BJ (cell line): ENCODE results near the gene DLGAP1. TPM values are rescaled to one million over a fixed set of nuclear protein-coding genes. Genes with fewer than 3 reads are reported as not detected.

Experiments used
- CTCF ChIA-PET: fragments of 350-600 bp; formaldehyde crosslinking; extraction: SDS; loops from one replicate; lab custom pipeline; 2021; ENCODE audit warnings: antibody characterized with exemption, inconsistent platforms; lab: Yijun Ruan, JAX
- POLR2A ChIA-PET: fragments of 300-600 bp; sonication (Branson Sonifier 250); formaldehyde crosslinking; extraction: SDS; loops from one replicate; lab custom pipeline; 2021; ENCODE audit warnings: antibody characterized with exemption; lab: Charles Lee
- DNase-seq: peaks from one replicate; pipeline ENCODE4 v3.0.0-alpha.2; 2011; ENCODE audit warnings: low read depth
- H3K27me3 ChIP-seq: 2 replicates; pipeline ENCODE4 v1.6.0; 2011; ENCODE audit warnings: low read length; ENCODE audit not compliant: control insufficient read depth, insufficient read depth
- H3K36me3 ChIP-seq: 2 replicates; pipeline ENCODE4 v1.5.1; 2011; ENCODE audit warnings: low read length; ENCODE audit not compliant: control insufficient read depth, insufficient read depth
- H3K4me3 ChIP-seq: 2 replicates; pipeline ENCODE4 v1.5.1; 2011; ENCODE audit warnings: low read depth, mild to moderate bottlenecking, control low read depth, low read length
- CTCF ChIP-seq: IDR thresholded peaks from 2 replicates; pipeline ENCODE4 v1.5.1; 2011; ENCODE audit warnings: low read depth, mild to moderate bottlenecking, control low read depth, inconsistent platforms, low read length, moderate library complexity; ENCODE audit not compliant: insufficient read depth
- polyA plus RNA-seq: library from polyadenylated mRNA; depleted of rRNA; stranded (reverse); fragments of >200 nt; gene quantifications from 2 replicates; pipeline ENCODE4 v1.2.3, GENCODE V29; 2011

Gene DLGAP1
- polyA plus RNA-seq, 1 experiment = 0.02 TPM

DNA sequence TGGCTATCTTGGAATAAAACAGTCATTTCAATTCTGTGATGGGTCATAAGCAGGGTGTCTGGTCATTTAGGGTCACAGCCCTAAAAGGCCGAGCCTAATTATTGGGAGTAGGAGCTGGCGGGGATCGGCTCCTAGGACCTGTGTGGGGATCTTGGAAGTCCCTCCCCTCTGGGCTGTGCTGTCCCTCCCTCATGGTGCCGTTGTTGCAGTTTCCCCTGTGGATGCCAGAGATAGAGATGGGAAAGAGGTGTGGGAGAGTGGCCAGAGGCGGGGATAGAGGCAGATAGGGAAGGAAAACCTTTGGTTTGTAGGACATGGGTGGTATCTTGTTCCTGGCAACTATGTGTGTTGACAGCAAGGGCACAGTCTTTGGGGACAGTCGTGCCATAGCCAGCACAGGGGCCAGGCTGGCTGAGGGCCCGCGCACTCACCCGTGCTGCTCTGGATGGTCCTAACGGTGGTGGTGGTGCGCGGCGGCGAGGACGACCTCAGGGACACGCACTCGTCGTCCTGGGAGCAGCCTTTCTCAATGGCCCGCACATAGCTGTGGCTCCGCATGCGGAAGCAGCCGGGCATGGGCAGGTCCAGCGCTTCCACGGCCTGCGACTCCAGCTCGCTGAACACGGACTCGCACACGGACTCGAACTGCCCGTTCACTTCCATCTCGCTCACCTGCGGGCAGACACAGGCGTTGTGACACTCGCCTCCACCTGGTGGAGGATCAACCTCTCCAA, 726.2 kb downstream of the DLGAP1 start:
- no peak for TF ChIP-seq CTCF
- Histone ChIP-seq H3K27me3 (peaks cover 3% of the 10 kb centered on the region; the same call in 1 of the 2 replicates), H3K4me3 (no peak overlapping the region), H3K36me3 (no peaks in the 10 kb centered on the region)
- DNase-seq = no peak
- ChIA-PET CTCF (interaction anchor here (0.7 to 0.9 kb wide), 2 partner anchors 14 to 17 kb away, joined by 3 to 4 read pairs; no protein-coding TSS in a partner anchor), POLR2A (no interaction called here)

DNA sequence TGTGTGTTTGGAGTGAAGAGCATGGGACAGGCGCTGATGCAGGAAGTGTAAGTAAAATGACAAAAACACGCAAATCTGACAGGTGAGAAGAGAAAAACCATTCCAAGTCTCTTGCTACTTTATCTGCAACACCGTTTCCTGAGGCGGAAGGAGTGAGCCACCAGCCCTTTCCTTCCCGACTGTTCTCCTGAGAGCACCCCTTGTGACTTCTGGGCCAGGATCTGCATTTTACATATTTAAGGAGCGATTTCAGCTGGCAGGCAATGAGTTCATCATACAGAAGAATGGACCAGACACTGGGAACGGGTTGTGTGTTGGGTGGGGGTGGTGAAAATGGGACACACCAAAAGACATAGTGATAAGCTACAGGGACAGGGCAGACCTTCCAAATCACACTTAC, 727.8 kb downstream of the DLGAP1 start:
- CTCF ChIA-PET = interaction anchor here (0.7 kb wide), 2 partner anchors 26 to 112 kb away, joined by 3 read pairs; no protein-coding TSS in a partner anchor
- no peak overlapping the region for H3K4me3 ChIP-seq
- POLR2A ChIA-PET = no interaction called here

DNA sequence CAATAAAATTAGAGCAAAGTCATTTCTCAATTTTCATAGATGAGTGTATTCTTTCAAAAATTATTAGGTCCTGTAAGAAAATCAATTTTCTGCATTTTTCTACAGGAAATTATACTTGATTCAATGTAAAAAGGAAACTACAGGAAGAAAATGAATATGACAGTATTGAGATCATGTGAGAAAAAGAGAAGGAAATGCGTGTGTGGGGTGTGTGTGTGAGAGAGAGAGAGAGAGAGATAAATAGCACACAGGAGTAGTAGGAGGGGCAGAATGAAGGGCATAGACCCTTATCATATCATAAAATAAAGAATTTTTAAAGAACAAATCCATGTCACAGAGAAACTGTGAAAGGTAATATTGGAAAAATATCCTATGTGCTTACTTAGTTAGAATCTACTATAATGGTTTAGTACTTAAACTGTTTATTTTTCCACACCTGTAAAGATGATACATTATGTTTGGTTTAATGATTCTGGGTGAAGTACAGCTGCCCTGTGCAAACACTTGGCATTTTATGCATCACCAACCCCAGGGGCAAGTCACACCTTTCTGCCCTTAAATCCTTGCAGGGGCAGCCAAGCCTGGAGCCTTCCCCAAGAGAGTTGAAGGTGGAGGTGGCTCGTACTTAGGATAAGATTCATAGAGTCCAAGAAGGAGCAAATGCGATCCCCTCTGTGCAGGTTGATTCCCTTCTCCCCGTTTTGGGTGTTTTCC, 728.7 kb downstream of the DLGAP1 start:
- TF ChIP-seq CTCF = no peak
- H3K27me3 ChIP-seq = peaks cover 3% of the 10 kb centered on the region; the same call in 1 of the 2 replicates
- CTCF ChIA-PET = interaction anchor here (0.7 kb wide), 1 partner anchor 27 kb away, joined by 3 read pairs; no protein-coding TSS in a partner anchor
- POLR2A ChIA-PET = no interaction called here
- no peak for DNase-seq
- no peaks in the 10 kb centered on the region for H3K36me3 ChIP-seq
- H3K4me3 ChIP-seq = no peak overlapping the region

More for the DNA sequence above, 727.8 kb downstream of the DLGAP1 start:
- TF ChIP-seq CTCF = no peak
- H3K36me3 ChIP-seq = no peaks in the 10 kb centered on the region
- DNase-seq = no peak
- H3K27me3 ChIP-seq = peaks cover 3% of the 10 kb centered on the region; the same call in 1 of the 2 replicates

DNA sequence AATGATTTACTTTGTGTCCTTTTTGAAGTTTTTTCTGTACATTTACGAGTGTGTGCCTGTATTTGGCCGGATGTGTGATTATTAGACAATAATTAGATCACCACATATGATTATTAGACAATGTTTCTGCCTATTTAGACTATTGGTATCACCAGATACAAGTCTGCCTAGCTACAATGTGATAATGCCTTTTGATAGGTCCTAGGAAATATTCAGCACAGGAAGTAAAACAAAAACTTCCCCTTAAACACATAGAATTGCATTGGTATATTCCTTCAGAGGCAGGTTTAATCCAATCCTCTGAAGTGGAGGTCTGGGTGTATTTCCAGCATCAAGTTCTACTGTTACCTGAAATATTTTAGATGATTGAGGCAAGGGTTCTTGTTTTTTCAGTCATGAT, 730.0 kb downstream of the DLGAP1 start:
- ChIA-PET CTCF (interaction anchor here (0.6 to 1.2 kb wide), 3 partner anchors 12 to 270 kb away, joined by 4 to 8 read pairs (median 4); no protein-coding TSS in a partner anchor), POLR2A (no interaction called here)
- peaks cover 3% of the 10 kb centered on the region; the same call in 1 of the 2 replicates for H3K27me3 ChIP-seq
- no peak for DNase-seq
- no peak for TF ChIP-seq CTCF
- H3K4me3 ChIP-seq = no peak overlapping the region
- no peaks in the 10 kb centered on the region for H3K36me3 ChIP-seq

DNA sequence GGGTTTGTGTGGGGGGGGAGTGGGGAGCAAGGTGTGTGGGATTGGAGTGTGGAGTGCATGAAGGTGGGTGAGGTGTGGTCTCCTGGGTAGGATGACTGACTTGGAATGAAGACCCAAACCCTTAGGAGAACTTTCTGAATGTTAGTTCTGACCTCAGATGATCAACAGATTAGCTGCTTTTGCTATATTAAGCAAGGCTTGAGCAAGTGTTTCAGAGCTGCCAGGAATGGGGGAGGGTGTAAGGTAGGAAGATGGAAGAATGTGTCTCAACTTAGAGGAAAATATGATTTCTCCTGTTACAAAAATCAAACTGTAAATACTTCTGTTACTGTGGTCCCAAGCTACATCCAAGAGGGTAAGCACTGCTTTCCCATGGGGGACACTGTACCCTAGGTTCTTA, 731.6 kb downstream of the DLGAP1 start:
- Histone ChIP-seq H3K27me3 (peaks cover 2% of the 10 kb centered on the region; the same call in 1 of the 2 replicates), H3K4me3 (no peak overlapping the region), H3K36me3 (no peaks in the 10 kb centered on the region)
- POLR2A ChIA-PET = no interaction called here
- TF ChIP-seq CTCF = no peak
- CTCF ChIA-PET = interaction anchor here (1.0 to 2.7 kb wide), 5 partner anchors 10 to 47 kb away, joined by 3 to 11 read pairs (median 4); no protein-coding TSS in a partner anchor
- DNase-seq = no peak
